Effector memory CD8-positive, alpha-beta T cell (primary cell): ENCODE results near the gene PAK6.

ENCODE experiments used
- ATAC-seq: fragments of 150-1000 bp; cut with Tn5 transposase; replicated peaks from 2 replicates; pipeline ENCODE4 v1.10.0; 2021; ENCODE audit warnings: mild to moderate bottlenecking, moderate library complexity
- DNase-seq, 3 experiments: peaks; one replicate each; pipeline ENCODE4 v3.0.0; 2021
- H3K27ac Mint-ChIP-seq, 2 donors: one replicate each; pipeline ENCODE4 v1.8.0; 2022; ENCODE audit warnings: mild to moderate bottlenecking in 2 of 2, mixed read lengths in 2 of 2, moderate library complexity in 2 of 2
- H3K27me3 Mint-ChIP-seq, 2 donors: one replicate each; pipeline ENCODE4 v1.8.0; 2022; ENCODE audit warnings: mixed read lengths in 2 of 2
- H3K36me3 Mint-ChIP-seq: one replicate; pipeline ENCODE4 v1.8.0; 2022; ENCODE audit warnings: mild to moderate bottlenecking, moderate library complexity, mixed read lengths; ENCODE audit not compliant: insufficient read depth
- H3K4me1 Mint-ChIP-seq, 2 donors: one replicate each; pipeline ENCODE4 v1.8.0; 2022; ENCODE audit warnings: low read depth in 2 of 2, mixed read lengths in 2 of 2
- H3K4me3 Mint-ChIP-seq, 2 donors: one replicate each; pipeline ENCODE4 v1.8.0; 2022; ENCODE audit warnings: mild to moderate bottlenecking in 2 of 2, mixed read lengths in 2 of 2, moderate library complexity in 2 of 2
- H3K9me3 Mint-ChIP-seq, 2 donors: one replicate each; pipeline ENCODE4 v1.8.0; 2022; ENCODE audit warnings: mixed read lengths in 2 of 2

PAK6 gene

DNA sequence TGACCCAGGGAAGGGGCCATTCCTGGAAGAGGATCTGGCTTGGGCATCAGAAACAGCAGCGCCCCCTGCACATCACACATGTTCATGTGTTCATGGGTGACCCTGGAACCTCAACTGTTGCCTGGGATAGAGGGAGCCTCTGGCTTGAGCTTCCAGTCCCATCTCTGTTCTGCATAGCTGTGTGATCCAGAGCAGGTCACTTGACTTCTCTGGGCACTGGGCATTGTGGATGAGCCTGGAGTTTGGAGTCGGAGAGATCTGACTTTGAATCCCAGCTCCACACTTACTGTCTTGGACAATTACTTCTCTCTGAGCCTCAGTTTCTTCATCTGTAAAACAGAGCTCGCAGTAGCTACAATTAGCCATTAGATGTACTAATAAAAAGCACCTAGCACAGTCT lies 15.6 kb downstream of the PAK6 start:
- H3K36me3 Mint-ChIP-seq = no peaks in the 10 kb centered on the region
- peak overlapping the region in 1 of 2 donors; percentile 81 for H3K27ac Mint-ChIP-seq
- peaks cover 15 to 23% of the 10 kb centered on the region in 2 donors for H3K4me1 Mint-ChIP-seq
- ATAC-seq = no peak
- DNase-seq = no peak
- H3K4me3 Mint-ChIP-seq = no peak overlapping the region
- H3K27me3 Mint-ChIP-seq = peaks cover 8 to 37% of the 10 kb centered on the region in 2 donors
- no peaks in the 10 kb centered on the region for H3K9me3 Mint-ChIP-seq

DNA sequence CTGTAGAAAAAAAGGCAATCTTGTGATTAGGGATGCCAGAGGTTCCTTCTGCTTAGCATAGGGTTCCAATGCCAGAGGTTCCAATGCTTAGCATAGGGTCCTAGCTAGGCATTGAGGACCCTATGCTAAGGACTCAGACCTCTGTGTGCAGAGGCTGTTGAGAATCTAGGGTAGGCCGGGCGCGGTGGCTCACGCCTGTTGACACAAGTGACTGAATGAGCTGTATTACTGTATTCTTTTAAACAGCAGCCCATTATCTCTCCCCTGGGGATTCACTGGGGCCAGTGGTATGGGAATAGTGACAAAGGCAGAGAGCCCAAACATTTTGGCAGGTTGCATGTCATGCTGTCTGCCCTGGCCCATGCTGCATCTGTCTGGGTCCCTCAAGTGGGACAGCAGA lies 16.2 kb downstream of the PAK6 start:
- ATAC-seq (no peak), DNase-seq (no peak)
- Mint-ChIP-seq H3K9me3 (no peaks in the 10 kb centered on the region), H3K4me1 (peaks cover 15 to 23% of the 10 kb centered on the region in 2 donors), H3K27ac (no peak overlapping the region), H3K27me3 (peaks cover 8 to 37% of the 10 kb centered on the region in 2 donors), H3K4me3 (no peak overlapping the region), H3K36me3 (no peaks in the 10 kb centered on the region)

DNA sequence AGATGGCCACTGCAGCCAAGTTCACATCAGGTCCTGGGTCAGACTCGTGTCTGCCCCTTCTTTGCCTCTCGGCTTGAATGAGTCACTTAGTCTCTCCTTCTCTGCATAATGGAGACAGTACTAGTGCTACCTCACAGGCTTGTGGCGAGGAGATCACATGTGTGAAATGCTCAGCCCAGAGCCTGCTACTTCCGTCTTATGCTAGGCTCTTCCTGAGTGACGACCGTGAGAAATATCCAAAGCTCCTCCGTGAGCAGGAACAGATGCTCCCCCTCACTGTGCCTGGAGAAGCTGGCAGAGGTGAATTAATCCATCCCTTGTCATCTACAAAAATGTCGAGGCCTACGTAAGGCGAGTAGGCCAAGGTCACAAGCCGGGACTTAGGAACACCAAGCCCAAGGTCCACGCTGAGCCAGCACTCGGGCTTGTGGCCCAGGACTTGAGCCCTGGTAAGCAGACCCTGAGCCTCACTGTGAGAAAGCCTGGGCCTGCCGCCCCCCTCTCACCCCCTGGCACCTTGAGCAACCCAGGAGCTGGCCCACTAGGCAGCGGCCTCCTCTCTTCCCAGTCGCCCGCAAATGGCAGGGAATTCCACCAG lies 17.9 kb downstream of the PAK6 start:
- ATAC-seq (peak; percentile 91), DNase-seq (peak; percentile 16 to 37 (median 19))
- Mint-ChIP-seq H3K9me3 (no peaks in the 10 kb centered on the region), H3K4me1 (peaks cover 15 to 20% of the 10 kb centered on the region in 2 donors), H3K36me3 (no peaks in the 10 kb centered on the region), H3K27ac (peak overlapping the region; percentile 29 to 85), H3K27me3 (peaks cover 8 to 24% of the 10 kb centered on the region in 2 donors), H3K4me3 (peak overlapping the region in 1 of 2 donors; percentile 46)

DNA sequence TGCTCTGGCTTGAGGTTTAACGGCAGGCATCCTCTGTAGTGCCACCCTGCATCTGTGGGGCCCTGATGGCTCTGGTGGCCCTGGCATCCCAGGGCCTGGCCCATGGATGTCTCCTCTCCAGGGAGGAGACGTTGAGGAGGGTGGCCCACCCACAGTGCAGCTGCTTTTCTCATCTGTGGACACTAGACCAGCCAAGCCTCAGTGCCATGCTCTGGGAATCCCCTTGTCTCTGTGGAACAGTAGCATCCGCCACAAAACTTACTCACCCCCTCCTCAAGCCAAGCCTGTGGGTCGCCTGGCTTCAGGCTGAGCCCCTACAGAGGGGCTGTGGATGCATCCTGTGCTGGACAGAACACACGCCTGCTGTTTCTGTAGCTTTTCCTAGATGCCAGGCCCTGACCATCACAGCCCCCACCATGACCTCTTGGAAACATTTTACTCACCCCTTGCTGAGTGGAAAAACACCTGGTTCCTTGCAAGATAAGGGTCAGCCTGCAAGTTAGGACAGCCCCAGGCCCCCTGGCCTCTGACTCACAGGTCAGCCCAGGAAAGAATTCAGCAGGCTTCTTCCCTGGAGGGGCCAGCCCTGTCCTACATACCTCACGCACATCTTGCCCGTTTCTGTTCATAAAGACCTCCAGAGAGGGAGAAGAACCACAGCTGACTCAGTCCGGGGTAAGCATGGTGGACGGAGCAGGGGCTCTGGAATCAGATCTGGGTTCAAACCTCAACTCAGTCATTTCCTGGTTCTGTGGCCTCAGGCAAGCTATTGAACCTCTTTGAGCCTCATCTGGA lies 19.0 kb downstream of the PAK6 start:
- no peaks in the 10 kb centered on the region for H3K36me3 Mint-ChIP-seq
- no peak for DNase-seq
- ATAC-seq = no peak
- peaks cover 8 to 32% of the 10 kb centered on the region in 2 donors for H3K27me3 Mint-ChIP-seq
- H3K9me3 Mint-ChIP-seq = no peaks in the 10 kb centered on the region
- H3K27ac Mint-ChIP-seq = no peak overlapping the region
- H3K4me3 Mint-ChIP-seq = no peak overlapping the region
- peaks cover 15 to 20% of the 10 kb centered on the region in 2 donors for H3K4me1 Mint-ChIP-seq

DNA sequence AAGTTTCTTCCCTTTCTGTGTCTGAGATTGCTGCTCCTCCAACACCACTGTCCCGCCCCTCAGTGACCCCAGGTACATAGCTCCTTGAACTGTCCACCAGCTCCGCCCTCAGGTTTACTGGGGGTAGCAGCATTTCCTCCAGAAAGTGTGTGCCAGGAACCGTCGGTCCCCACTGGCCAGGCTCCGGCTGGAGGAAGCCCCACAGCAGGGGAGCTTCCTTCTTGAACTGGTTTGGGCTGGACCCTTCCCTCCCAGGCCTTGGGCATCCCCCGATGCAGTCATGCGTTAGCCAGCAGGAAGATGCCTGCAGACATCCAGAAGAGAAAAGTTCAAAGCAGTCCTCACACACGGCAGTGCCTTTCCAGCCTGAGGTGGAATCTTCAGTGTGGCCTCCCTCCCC lies 19.7 kb downstream of the PAK6 start:
- Mint-ChIP-seq H3K4me3 (no peak overlapping the region), H3K36me3 (no peaks in the 10 kb centered on the region), H3K9me3 (no peaks in the 10 kb centered on the region), H3K4me1 (peaks cover 9 to 13% of the 10 kb centered on the region in 2 donors), H3K27me3 (peaks cover 8 to 26% of the 10 kb centered on the region in 2 donors), H3K27ac (peak overlapping the region in 1 of 2 donors; percentile 12)
- no peak for DNase-seq
- ATAC-seq = no peak

DNA sequence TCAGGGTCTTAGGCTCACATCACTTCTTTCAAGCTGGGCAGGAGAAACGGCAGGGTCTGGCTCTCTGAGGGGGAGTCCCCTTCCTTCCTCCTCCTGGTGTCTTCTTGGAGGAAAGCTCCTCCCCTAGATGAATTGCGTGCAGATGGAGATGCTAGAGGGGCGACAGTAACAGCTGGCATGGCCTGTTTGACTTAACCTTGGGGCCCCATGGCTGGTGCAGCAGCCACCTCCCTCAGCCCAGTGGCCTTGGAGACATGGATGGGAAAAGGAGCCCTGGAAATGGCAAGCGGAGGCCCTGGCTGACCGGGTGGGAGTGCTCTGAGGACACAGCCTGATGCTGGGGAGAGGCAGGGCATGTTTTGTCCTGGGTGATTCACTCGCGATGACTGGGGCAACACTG lies 20.2 kb downstream of the PAK6 start:
- no peaks in the 10 kb centered on the region for H3K9me3 Mint-ChIP-seq
- H3K4me3 Mint-ChIP-seq = no peak overlapping the region
- H3K27me3 Mint-ChIP-seq = peaks cover 3 to 21% of the 10 kb centered on the region in 2 donors
- ATAC-seq (no peak), DNase-seq (no peak)
- H3K27ac Mint-ChIP-seq = peak overlapping the region in 1 of 2 donors; percentile 12
- peaks cover 6 to 10% of the 10 kb centered on the region in 2 donors for H3K4me1 Mint-ChIP-seq
- no peaks in the 10 kb centered on the region for H3K36me3 Mint-ChIP-seq

DNA sequence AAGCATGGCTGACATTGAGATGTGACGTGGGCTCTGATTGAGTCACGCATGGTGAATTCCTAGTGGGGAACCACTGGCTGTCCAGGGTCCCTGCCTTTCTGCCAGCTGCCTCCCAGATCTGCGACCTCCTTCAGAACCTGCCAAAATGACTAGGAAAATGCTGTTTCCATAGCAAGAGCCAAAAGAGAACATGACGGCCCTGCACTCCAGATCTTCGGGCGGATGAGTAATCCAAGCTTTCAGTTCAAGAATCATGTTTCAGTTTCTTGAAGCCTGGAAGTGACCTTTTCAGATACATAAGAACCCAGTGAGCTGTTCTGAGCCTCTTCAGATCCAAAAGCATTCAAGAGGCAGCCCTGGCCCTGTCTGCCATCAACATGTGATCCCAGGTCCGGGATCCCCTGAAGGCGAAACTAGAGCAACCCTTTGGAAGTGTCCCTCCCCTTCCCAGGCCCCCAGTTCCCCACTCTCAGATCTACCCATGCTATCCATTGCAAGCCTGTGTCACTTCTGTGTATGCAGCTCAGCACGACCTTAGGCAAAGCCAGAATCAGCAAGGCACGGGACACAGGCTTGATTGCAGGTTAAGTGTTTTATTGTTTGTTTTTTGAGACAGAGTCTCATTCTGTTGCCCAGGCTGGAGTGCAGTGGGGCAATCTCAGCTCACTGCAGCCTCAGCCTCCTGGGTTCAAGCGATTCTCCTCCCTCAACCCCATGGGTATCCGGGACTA lies 24.3 kb downstream of the PAK6 start:
- DNase-seq (no peak), ATAC-seq (no peak)
- H3K4me3 Mint-ChIP-seq = no peak overlapping the region

DNA sequence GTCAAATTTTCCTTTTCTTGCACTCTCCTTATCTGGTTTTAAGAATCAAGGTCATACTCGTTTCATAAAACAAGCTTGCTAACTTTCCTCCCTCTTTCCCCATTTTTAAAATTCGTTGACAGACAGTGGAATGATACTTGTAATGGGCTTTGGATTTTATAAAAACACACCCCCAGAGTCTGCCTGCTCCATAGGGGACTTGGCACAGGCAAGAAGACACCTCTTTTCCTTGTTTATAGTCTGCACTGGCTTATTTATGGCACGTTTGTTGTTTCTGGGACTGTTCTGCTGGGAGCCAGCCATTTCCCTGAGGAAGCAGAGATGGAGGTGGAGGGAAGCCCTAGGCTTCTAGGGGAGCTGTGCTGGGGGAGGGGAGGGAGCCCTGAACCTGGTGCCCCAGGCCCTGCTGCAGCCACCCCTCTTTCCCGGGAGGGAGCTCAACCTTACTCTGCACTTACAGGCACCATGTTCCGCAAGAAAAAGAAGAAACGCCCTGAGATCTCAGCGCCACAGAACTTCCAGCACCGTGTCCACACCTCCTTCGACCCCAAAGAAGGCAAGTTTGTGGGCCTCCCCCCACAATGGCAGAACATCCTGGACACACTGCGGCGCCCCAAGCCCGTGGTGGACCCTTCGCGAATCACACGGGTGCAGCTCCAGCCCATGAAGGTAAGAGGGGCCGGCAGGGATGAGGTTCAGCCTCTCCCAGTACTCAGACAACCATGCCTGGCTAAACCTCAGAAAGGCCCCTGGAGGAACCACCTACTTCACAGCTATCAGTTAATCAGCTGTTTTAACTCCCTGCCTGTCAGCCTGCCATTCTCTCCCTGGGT lies 25.7 kb downstream of the PAK6 start:
- Mint-ChIP-seq H3K4me1 (no peaks in the 10 kb centered on the region), H3K36me3 (peaks cover 3% of the 10 kb centered on the region), H3K27me3 (peaks cover 0 to 10% of the 10 kb centered on the region in 2 donors), H3K4me3 (no peak overlapping the region), H3K9me3 (no peaks in the 10 kb centered on the region), H3K27ac (no peak overlapping the region)
- DNase-seq (no peak), ATAC-seq (no peak)

More for the DNA sequence above, 24.3 kb downstream of the PAK6 start:
- Mint-ChIP-seq H3K27me3 (peaks cover 0 to 17% of the 10 kb centered on the region in 2 donors), H3K27ac (peak overlapping the region in 1 of 2 donors; percentile 41), H3K4me1 (peaks cover 0 to 1% of the 10 kb centered on the region in 2 donors), H3K9me3 (no peaks in the 10 kb centered on the region), H3K36me3 (peaks cover 3% of the 10 kb centered on the region)

DNA sequence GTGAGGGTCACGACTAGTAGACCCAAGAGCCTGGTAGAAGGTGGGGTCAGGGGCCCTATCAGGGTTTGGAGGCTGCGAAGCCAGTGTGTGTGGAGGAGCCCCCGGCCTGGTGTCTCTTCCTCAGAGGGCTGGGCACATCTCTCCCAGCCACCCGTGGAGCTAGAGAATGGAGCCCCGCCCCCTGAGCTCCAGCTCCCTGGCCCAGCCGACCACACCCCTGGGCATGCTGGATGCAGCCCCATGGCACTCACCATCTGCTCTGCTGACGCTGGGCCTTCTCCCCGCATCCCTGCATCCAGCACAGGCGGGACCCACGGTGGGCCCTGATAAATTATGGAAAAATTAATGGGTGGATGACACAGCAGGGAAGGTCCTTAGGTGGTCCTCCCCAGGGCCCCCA lies 26.5 kb downstream of the PAK6 start:
- Mint-ChIP-seq H3K9me3 (no peaks in the 10 kb centered on the region), H3K27ac (no peak overlapping the region), H3K36me3 (peaks cover 3% of the 10 kb centered on the region), H3K27me3 (peaks cover 0 to 10% of the 10 kb centered on the region in 2 donors), H3K4me3 (no peak overlapping the region), H3K4me1 (peaks cover 0 to 2% of the 10 kb centered on the region in 2 donors)
- ATAC-seq = no peak
- DNase-seq = no peak

DNA sequence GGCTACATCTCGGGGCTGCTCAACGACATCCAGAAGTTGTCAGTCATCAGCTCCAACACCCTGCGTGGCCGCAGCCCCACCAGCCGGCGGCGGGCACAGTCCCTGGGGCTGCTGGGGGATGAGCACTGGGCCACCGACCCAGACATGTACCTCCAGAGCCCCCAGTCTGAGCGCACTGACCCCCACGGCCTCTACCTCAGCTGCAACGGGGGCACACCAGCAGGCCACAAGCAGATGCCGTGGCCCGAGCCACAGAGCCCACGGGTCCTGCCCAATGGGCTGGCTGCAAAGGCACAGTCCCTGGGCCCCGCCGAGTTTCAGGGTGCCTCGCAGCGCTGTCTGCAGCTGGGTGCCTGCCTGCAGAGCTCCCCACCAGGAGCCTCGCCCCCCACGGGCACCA lies 27.0 kb downstream of the PAK6 start:
- H3K27ac Mint-ChIP-seq = no peak overlapping the region
- H3K4me3 Mint-ChIP-seq = no peak overlapping the region
- no peaks in the 10 kb centered on the region for H3K9me3 Mint-ChIP-seq
- peaks cover 3% of the 10 kb centered on the region for H3K36me3 Mint-ChIP-seq
- peaks cover 0 to 3% of the 10 kb centered on the region in 2 donors for H3K4me1 Mint-ChIP-seq
- ATAC-seq (no peak), DNase-seq (no peak)
- H3K27me3 Mint-ChIP-seq = peaks cover 0 to 10% of the 10 kb centered on the region in 2 donors

DNA sequence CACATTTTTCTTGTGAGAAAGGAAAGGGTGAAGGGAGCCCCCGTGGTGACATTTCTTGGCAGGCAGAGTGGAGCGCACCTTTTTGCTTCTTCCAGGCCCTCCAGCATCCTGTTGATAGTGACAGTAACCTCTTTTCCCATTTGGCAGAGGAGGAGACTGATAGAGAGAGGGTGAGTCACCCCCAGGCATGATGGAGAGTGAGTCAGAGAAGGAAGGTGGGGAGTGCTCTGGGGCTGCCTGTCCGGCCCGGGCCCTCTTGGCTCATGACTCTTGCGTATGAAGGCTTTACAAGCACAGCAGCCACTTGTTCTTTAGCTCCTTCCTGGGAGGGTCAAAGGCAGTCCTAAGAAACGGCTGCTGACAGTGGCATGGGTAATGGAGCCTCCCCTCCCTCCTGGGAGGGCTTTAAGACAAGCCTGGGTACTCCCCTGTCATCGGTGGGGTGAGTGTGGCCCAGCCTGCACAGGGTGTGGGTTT lies 28.0 kb downstream of the PAK6 start:
- Mint-ChIP-seq H3K4me3 (no peak overlapping the region), H3K27me3 (peaks cover 0 to 10% of the 10 kb centered on the region in 2 donors), H3K36me3 (peaks cover 3% of the 10 kb centered on the region), H3K27ac (no peak overlapping the region), H3K4me1 (peaks cover 0 to 3% of the 10 kb centered on the region in 2 donors), H3K9me3 (no peaks in the 10 kb centered on the region)
- no peak for DNase-seq
- ATAC-seq = no peak

DNA sequence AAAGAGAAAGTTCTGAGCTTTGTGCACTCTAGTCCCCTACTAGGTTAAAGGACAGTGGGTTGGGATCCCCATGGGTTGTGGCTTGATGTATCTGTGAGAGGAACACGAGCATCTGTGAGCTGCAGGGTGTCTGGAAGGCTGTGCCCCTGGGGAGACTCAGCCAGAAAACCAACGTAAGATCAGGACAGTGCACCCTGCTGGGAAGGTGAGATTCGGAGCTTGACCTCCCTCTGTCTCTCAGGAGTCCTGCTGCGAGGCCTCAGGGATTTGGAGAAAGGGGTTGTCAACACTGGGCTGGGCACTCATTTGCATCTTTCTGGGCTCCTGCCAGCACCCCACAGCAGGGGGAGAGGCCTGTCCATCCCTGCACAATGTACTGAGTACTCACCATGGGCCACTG lies 28.8 kb downstream of the PAK6 start:
- Mint-ChIP-seq H3K4me3 (no peak overlapping the region), H3K36me3 (peaks cover 3% of the 10 kb centered on the region), H3K9me3 (no peaks in the 10 kb centered on the region), H3K4me1 (peaks cover 0 to 3% of the 10 kb centered on the region in 2 donors), H3K27ac (no peak overlapping the region), H3K27me3 (peaks cover 0 to 2% of the 10 kb centered on the region in 2 donors)
- no peak for DNase-seq
- ATAC-seq = no peak

DNA sequence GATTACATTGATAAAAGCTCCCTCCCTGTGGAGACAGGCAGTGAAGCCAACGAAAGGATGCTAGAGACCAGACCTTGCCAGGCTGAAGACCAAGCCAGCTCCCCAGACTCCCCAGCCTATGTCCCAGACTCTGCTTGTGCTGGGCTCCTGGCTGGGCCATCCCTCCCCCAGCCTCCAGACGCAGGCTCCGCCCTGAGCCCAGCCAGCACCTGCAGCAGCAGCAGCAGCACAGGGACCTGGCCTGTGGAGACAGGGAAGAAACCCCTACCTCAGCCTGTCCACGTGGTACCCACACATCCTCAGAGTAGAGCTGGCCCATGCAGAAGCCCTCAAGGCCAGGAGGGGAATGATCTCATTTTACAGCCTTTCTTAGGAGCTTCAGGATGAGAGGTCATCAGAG lies 30.7 kb downstream of the PAK6 start:
- Mint-ChIP-seq H3K9me3 (no peaks in the 10 kb centered on the region), H3K27ac (peak overlapping the region in 1 of 2 donors; percentile 42), H3K4me1 (peaks cover 4 to 6% of the 10 kb centered on the region in 2 donors), H3K27me3 (no peaks in the 10 kb centered on the region), H3K4me3 (no peak overlapping the region), H3K36me3 (peaks cover 3% of the 10 kb centered on the region)
- ATAC-seq (no peak), DNase-seq (no peak)
